ENCODE results near the gene DOK4.

DOK4 gene

DNA sequence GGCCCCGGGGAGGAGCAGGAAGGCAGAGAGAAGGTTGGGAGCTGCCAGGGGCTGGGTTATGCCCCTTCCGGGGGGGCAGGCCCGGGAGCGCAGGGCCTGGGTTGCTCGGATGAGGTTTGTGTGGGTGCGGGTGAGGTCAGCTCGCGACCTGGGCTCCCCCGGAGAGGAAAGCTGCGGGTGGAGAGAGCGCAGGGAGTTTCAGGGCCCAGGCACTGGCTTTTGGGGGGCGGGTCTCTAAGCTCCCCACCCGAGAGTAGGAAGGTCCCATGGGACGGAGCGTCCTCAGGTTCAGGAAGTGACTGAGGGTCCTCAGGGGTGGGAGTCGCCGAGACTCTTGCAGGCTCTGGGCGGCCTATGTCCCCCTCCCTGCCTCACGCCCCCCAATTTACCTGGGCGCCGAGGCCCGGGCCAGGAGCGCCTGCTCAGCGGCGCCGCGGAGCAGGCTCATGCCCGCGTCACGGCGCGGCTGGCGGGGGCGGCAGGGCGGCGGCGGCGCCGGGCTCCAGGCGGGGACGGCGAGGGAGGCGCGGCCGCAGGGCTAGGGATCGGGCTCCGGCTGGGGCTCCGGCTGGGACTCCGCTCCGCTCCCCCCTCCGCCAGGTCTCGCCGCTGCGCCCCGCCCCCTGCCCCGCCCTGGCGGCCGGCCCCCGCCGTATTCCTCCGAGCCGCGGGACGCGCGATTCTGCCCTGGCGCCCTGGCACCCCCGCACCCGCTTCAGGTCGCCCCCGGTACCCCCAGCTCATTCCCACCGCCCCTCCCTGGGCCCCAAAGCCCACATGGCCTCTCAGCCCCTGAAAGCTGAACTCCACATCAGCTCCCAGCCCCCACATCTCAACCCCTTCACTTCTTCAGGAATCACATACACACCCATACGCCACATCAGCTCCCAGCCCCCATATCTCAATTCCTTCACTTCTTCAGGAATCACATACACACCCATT is at the start of gene DOK4:
Gene DOK4 (minus strand): TSS at position 578 of the 942 bp plus-strand sequence. CDS start 6,986 bp downstream, outside the sequence.
- DNase-seq = peak; percentile 44 to 78 (median 55)

DNA sequence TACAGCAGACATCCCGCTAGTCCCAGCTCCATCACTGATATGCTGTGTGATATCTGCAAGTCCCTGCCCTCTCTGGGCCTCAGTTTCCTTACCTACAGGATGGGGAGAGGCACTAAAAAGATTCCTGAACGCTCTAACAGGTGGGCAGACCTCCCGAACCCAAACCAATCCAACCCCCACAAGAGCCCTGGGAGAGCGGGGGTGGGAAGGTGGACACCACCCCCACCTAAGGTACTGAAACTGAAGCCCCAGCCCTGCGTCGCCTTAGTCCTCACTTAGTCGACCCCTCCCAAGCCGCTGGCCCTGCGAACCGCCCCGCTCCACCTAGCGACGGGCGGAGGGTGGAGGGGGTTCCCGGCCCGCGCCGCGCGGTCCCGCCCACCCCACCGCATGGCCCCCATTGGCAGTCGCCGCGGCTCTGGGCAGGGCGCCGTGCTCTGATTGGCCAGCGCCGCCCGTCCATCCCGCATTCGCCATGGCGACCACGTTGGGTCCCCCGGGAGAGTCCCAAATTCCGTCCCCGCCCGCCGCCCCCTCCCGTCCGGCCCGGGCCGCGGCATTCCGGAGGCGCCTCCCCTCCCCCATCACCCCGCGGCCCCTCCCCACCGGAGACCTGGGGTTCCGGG is 49.5 kb upstream of the DOK4 start:
- DNase-seq = peak; percentile 79 to 90 (median 84)

DNA sequence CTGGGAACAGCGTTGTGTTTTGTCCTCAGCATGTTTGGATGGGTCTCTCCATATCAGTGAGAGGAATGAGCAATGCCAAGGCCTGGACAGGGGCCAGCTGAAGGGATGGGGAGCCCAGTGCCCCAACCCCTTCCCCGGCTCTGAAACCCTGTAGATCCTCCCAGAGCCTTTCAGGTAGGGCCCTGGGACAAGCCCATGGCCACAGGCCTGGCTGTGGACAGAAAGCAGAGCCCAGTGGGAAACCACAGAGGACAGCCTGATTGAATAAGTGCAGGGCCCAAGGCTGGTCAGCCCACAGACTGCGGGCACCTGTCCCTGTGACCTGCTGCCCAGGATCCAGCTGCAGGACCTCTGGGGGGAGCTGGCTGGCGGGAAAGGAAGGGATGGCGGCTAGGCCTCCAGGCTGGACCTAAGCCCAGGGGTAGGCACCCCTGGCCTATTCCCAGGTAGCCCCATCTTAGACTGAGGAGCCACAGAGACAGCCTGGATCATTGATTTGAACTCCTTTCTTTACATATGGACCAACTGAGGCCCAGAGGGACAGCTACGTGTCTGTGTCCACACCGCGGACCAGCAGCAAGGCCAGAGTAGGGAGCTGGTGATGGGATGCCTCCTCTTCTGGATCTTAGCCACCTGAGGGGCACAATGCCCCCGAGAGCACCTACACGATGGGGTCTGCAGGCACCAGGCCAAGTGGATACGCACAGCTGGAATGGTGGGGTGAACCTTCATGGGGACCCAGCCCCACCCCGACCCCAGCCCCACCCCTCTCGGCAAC is 48.8 kb upstream of the DOK4 start:
- no peak for DNase-seq

DNA sequence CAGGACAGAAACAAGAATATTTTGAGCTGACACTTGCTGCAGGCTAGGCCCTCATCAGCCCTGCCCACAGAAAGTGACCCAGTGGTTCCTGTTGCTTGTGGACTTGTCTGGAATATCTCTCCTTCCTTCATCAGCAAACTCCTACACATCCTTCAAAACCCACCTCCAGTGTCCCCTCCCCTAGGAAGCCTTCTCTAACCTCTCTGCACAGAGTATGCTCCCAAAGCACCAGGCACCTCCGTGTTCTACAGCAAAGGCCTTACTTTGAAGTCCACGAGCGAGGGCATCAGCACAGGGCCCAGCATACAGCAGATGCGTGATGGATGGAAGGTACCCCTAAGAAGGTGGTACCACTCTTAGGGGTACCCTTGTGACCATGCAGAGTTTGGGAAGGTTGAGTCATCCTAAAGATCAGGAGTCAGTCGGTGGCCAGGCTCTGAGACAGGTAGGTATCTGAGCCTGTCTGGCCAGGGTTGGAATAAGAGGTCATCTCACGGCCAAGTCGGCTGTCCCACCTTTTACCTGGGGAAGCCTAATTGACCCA is 48.1 kb upstream of the DOK4 start:
- no peak for DNase-seq

DNA sequence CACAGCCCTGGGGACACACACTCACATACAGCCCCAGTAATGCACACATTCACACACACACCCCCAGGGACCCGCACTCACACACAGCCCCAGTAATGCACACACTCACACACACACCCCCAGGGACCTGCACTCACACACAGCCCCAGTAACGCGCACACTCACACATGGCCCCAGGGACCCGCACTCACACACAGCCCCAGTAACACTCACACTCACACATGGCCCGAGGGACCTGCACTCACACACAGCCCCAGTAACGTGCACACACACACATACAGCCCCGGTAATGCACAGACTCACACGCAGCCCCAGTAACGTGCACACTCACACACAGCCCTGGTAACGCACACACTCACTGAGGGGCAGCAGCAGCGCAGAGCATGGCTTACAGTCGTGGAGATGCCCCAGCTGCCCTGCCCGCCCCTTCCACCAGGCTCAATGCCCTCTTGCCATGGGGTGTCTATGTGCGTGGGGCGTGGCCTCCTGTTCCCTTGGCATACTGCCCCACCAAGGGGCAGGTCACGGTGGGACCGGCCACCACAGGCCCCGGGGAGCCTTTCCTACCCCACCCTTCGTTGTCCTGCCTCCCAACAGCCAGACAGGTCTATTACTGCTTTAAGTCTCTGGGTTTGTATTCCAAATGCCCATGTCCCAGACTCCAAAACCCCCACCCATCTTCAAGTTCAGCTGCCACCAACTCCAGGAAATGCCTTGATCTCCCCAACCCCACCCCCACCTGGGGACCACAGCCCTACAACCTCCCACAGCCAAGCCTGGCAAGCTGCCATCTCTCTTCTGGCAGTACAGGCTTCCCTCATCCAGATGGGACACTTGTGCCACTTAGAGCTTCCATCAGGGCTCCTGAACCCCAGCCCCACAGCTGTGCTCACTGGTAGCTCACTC is 47.4 kb upstream of the DOK4 start:
- peak in 1 of 4 experiments; percentile 28 for DNase-seq

DNA sequence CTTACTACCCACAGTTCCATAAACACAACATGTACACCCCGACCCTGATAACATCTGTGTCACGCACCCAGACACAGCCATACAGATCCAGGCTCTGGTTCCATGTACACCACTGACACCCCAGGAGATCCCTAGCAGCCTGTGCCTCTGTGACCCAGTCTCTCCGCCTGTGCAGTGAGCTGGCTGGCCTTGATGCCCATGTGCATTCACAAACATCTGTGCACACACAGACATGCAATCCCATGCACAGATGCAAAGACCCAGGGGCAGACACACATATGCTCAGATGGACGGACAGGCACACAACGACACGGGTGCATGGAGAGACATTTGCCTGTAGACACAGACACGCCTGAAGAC is 46.0 kb upstream of the DOK4 start:
- no peak for DNase-seq

DNA sequence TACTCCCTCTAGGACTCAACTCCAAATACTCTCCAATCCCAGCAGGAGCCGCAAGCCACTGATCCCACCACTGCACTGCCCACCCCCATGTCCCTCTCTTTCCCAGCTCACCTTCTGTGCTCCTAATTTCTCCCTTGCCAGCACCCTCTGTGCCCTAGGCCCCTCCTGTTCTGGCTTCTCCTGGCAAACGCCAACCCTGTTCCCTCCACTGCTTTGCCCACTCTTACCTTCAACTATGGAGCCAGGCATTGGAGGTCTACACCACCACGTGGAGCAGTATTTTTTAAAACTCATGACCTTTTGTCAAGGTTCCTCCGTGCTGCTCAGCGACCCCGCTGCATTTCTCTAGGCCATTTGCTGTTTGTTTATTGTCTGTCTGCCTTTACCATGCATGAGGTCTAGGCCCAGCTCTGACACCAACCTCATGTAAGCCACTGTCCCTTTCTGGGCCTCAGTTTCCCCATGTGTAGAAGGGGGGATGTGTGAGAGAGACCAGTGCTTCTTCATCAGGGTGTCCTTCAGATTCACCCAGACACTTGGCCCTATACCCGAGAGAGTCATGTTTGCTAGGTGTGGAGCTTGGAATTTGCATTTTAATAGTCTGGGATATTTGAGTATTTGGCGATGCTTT is 45.5 kb upstream of the DOK4 start:
- DNase-seq = no peak

DNA sequence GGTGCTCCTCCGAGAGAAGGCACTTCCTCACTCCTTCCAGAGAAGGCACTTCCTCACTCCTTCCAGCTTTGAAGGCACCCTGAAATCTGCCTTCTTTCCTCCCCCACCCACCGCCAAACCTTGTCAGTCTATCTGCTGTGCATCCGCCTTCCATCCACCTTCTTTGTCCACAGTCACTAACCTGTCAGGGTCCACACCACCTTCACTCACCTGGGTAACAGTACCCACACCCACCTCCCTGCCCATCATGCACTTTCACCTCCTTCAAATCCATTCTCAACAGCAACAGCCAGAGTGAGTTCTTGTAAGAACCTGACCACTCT is 44.9 kb upstream of the DOK4 start:
- DNase-seq = no peak

DNA sequence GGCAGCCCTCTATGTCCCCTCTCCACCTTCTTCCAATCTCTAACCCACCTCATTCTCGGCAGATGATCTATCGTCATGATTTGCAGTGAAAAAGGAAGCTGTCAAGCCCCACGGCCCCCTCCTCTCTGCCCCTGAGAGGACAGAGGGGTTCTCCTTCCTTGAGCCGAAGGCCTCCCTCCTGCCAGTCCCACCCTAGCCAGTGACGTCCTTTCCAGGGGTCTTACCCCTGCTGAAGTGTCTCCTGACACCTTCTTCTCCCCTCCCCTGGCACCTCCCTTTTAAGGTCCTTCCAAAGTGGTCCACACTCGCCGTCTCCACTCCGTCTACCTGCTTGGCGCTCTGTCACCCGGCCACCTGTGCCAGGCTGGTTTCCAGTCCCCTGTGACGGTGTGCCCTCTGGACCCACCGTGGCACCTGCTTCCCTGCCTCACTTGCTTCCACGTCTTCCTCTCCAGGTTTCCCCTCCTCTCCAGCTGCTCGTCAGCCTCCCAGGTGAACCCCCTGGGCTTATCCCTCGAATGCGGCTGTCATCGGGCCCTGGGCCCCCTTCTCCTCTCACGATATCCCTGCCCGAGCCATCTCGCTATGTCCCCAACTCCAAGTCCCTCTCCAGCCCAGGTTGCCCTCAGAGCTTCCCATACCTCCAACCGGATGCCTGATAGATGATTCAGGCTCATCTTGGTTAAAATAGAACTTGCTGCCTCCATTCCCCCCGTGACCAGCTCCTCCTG is 44.4 kb upstream of the DOK4 start:
- DNase-seq = no peak

DNA sequence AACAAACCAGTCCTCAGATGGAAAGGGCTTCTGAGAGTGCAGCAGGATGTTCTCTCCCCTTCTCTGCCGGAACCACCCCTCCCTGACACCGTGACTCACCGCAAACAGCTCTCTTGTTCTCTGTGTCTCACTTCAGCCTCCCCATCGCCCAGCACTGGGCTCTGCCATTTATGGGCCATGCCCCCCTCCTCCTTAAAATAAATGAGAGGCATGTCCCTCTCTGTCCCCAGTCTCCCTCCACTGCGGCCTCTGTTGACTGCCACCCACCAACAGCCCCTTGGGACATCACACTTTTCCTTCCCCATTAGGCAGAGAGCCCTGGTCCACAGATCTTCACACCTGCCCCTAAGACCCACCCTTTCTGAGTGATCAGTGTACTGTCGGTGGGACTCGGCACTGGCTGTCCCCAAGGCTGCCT is 43.8 kb upstream of the DOK4 start:
- DNase-seq = peak in 2 of 4 experiments; percentile 38 to 61

DNA sequence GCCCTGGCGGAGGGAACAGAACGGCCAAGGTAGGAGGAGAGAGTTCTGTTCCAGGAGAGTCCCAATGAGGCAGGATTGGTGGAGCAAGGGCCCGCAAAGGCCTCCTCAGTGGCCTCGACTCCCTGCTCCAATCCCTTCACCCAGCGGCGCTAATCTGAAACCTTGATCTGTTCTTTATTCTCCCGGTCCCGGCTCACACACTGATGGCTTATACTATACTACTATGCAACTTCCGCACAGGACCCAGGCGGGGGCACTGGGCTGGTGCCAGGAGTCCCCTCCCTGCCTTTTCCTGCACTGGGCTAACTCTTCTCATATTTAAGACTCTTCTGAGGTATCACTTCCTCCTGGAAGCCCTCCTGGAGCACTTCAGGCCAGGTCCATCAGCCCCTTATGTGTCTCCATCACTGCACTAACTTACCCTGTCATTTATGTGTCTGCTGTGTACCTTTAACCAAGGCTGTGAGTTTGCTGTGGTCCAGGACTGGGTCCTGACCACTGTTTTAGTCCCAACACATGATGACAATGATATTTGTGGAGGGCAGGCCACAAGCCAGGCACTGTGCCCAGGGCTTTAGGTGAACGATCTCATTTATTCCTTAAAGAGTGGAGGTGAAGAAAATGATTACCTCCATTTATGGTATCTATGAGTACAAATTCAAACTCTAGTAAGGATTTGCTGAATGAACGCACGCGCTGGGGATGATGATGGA is 43.3 kb upstream of the DOK4 start:
- no peak for DNase-seq

DNA sequence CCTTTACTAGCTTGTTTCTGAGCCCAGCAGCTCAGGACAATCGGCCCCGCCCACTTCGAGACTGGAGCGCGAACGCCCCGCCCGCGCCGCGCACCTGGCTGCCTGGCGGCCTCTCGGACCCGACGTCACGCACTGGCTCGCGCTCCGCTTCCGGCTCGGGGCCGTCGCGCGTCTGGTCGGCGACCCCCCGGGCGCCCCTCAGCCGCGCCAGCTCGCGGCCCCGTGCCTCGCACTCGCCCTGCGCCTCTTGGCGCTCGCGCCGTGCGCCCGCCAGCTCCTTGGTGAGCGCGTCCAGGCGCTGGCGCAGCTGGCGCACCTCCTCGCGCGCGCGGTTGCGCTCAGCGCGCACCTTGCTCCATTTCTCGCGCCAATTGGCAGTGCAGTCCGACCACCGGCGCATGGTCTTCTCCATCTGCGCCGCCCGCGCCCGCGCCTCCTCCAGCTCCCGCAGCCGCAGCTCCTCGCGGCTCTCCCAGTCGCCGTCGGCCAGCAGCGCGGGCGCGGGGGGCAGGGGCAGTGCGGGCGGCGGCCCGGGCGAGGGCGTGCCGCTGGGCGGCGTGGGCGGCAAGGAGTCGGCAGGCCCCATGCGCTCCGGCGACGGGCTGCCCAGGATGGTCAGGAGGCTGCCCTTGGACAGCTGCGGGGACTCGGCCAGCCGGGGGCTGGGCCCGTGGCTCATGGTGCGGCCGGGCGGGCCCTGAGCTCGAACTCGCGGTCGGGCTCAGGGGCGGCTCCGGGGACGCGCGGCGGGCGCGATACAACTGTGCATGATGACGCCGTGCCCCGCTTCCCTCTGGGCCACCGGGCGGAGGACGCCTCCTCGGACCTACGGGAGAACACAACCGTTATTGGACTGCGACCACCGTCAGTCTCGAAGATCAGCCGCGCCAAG is 42.5 kb upstream of the DOK4 start:
- no peak for DNase-seq

DNA sequence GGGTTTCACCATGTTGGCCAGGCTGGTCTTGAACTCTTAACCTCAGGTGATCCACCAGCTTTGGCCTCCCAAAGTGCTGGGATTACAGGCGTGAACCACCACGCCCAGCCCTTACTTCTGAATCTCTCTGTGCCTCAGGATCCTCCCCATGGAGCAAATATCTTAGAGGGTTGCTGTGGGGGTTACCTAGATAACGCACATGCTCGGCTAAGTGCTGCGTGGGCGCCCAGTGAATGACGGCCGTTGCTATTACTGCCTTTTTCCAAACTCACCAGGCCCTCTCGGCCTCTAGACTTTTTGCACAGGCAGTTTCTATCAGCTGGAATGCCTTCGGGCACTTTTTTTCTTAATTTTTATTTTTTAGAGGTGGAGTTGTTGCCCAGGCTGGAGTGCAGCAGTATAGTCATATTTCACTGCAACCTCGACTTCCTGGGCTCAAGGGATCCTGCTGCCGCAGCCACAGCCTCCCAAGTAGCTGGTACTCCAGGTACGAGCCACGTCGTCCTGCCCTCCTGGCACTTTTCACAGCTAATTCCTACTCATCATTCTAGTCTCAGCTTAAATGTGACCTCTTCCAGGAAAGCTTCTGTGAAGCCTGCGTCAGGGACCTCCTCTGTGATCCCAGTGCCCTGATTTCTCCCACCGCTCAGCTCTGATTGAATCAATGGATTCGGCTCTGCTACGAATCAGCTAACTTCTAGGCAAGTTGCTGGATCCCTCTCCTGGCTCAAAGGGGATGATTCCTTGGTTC is 41.5 kb upstream of the DOK4 start:
- no peak for DNase-seq

DNA sequence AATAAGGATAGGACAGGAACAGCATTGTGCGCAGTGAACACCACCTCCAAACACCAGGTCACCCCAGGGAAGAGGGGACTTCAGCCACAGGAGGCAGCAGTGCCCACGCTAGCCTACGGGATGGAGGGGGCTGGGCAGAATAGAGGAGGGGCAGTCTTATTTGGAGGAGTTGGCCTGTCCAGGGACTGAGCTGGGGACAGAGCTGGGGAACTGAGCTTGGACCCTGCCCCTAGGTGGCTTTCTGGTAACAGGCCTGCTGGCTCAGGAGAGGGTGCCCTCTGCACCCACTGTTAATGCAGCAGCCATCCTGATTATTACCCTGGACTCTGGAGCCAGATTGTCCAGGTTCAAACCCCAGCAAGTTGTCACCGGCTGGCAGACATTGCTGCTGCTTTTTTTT is 40.7 kb upstream of the DOK4 start:
- no peak for DNase-seq

DNA sequence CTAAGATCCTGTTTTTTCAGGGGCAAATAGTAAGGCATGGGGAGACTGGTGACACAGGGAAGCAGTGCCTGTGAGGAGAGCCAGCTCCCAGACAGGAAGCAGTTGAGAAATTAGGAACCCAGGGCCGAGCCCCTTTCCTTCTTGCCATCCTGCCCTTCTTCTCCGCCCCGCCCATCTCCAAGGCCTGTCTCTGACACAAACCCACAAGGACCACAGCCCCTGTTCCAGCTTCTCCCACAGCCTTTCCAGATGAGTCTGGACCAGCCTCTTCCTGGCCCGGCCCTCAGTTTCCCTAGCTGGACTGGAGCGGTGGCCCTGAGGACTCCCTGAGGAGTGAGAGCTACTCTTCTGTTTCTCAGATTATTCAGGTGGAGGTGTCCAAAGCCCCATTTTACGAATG is 40.2 kb upstream of the DOK4 start:
- no peak for DNase-seq

DNA sequence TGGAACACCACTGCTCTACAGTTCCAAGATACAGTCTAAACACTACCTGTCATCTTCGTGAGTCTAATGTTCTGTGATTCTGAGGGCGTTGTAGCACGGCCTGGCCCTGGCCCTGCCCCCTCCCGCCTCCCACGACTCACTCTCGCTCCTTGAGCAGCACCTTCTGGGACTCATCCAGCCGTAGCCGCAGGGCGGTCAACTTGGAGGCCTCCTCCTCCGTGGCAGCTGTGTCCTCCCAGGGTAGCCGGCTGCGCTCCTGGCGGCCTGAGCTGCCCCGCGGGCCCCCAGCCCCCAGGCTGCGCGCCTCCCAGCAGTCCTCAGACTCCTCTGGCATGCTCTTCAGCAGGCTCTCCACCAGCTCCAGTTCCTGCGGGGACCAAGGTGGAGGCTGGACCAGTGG is 39.5 kb upstream of the DOK4 start:
- DNase-seq = no peak

DNA sequence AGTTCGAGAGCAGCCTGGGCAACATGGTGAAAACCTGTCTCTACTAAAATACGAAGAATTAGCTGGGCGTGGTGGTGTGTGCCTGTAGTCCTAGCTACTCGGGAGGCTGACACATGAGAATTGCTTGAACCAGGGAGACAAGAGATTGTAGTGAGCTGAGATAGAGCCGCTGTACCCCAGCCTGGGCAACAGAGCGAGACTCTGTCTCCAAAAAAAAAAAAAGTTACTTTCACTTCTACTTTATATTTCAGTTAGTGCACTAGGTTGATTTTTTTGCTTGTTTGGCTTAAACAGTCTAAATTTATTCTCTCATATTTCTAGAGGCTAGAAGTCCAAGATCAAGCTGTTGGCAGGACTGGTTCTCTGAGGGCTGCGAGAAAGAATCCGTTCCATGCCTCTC is 36.7 kb upstream of the DOK4 start:
- no peak for DNase-seq

DNA sequence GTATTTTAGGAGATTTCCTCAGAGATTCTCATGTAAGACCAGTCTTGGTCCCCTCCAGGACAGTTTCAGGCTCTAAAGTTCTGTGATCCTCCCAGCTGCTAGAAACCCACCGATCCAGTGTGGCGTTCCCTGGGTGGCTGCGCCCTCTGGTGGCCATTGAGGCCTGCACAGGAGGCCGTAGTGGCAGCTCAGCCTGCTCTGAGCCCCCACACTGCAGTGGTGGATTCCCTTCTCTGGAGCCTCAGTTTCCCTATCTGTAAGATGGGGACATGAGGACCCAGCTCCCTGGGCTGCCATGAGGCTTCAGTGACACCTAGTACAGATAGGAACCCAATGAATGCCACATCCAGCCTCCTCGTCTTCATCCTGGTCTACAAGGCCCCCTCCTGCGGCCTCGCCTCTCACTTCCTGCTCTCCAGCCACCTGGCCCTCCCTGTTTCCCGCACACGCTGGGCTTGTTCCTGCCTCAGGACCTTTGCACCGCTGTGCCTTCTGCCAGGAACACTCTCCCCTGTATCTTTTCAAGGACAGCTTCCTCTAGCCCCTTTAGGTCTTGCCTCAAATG is 33.6 kb upstream of the DOK4 start:
- peak; percentile 45 to 83 (median 70) for DNase-seq

Data from activated naive CD4-positive, alpha-beta T cell (primary cell).